HUES6 (cell line): ENCODE data around the gene KLK7.

Experiments used
- H3K27ac ChIP-seq: 2 replicates; pipeline ENCODE4 v1.7.0; 2013; ENCODE audit warnings: low read depth, mild to moderate bottlenecking, low read length, inconsistent platforms
- H3K27me3 ChIP-seq: 2 replicates; pipeline ENCODE4 v1.6.1; 2013; ENCODE audit warnings: low read length; ENCODE audit not compliant: control insufficient read depth, insufficient read depth
- H3K36me3 ChIP-seq: 2 replicates; pipeline ENCODE4 v1.6.1; 2013; ENCODE audit warnings: low read length; ENCODE audit not compliant: control insufficient read depth, insufficient read depth
- H3K4me1 ChIP-seq: 2 replicates; pipeline ENCODE4 v1.6.1; 2013; ENCODE audit warnings: low read length; ENCODE audit not compliant: control insufficient read depth, insufficient read depth
- H3K4me3 ChIP-seq: 2 replicates; pipeline ENCODE4 v1.5.1; 2013; ENCODE audit warnings: low read depth, low read length
- H3K9ac ChIP-seq: one replicate; pipeline ENCODE4 v1.6.1; 2013; ENCODE audit warnings: mild to moderate bottlenecking, low read length
- H3K9me3 ChIP-seq: 2 replicates; pipeline ENCODE4 v1.6.1; 2013; ENCODE audit warnings: low read depth, low read length; ENCODE audit not compliant: control insufficient read depth, insufficient read depth

The KLK7 gene

DNA sequence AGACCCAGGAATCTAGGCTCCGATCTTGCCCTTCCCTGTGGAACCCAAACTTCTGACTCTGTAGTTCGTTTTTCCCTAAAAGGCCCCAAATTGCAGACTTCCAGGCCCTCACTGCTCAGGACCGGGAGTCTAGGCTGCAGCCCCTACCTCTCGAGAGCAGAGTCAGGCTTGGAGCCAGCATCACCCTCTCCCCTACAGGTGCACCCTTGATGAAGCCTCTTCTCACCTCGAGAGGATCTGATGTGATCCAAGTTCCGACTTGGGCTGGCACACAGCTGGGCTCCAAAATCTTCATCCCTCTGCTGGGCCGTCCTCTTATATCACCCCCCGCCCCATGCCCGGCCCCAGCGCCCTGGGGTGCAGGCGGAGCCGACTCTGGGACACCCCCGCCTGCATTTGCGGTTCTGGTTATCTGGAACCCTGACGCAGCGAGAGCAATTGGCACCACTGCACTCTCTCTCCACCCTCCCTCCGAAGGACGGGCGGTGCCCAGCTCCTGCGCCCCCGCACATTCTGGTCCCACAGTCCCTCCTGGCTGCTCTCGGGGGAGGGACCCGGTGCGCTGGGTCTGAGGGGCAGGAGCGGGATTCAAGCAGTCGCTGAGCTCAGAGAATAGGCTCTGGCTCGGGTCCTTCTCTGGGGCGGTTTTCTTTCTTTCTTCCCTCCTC, at the start of gene KLK7:
TSS of gene KLK7 (minus strand) at position 293 of the 668 bp plus-strand sequence. CDS start 1,518 bp downstream, outside the sequence.
- no peak within 1 kb of the TSS for H3K9ac ChIP-seq
- no peaks in the 10 kb centered on the region for H3K36me3 ChIP-seq
- peaks cover 48% of the 10 kb centered on the region for H3K27me3 ChIP-seq
- no peaks in the 10 kb centered on the region; the same call in 1 of the 2 replicates for H3K9me3 ChIP-seq
- H3K27ac ChIP-seq = no peak within 1 kb of the TSS
- H3K4me3 ChIP-seq = peak within 1 kb of the TSS; percentile 52; the same call in 1 of the 2 replicates
- H3K4me1 ChIP-seq = peaks cover 20% of the 10 kb centered on the region; the same call in 1 of the 2 replicates

- peaks cover 8% of the 10 kb centered on the region; the same call in 1 of the 2 replicates for H3K4me1 ChIP-seq
- no peak overlapping the region for H3K9ac ChIP-seq
- H3K27me3 ChIP-seq = no peaks in the 10 kb centered on the region
- no peaks in the 10 kb centered on the region for H3K36me3 ChIP-seq
- H3K4me3 ChIP-seq = no peak overlapping the region
- H3K27ac ChIP-seq = no peak overlapping the region
- no peaks in the 10 kb centered on the region for H3K9me3 ChIP-seq
Measured at GRCh38 chr19:51031880-51032225, 48.1 kb upstream of the KLK7 start.

DNA sequence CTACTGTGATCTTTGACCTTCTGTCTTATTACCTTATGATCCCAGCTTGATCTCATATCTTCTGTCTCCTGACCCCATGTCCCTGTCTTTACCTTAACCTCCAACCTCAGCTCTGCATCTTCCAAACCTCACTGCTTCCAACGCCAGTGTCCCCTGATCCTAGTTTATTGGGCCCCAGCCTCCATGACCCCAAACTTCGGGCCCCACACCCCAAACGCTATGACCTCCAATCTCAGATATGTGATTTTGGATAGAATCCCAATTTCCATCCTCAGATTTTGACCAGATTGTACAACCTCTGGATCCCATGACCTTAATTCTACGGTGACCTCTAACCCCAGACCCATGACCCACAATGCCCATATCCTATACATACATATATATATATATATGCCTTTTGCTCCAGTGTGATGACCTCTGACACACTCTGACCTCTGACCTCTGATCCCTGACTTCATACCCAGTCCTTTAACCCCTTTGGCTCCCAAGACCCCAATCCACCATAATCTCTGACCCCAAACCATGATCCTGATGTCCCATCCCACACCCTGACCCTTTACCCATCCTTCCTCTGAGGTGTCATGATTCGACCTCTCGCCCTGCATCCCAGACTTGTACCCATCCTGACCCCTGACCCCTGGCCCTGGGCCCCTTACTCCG, 47.6 kb upstream of the KLK7 start:
- H3K9me3 ChIP-seq = no peaks in the 10 kb centered on the region
- H3K4me3 ChIP-seq = no peak overlapping the region
- H3K27ac ChIP-seq = no peak overlapping the region

GRCh38 chr19:51030631-51031030, 46.9 kb upstream of the KLK7 start:
- Histone ChIP-seq H3K4me3 (no peak overlapping the region), H3K4me1 (peaks cover 19% of the 10 kb centered on the region), H3K27ac (no peak overlapping the region), H3K9ac (no peak overlapping the region), H3K36me3 (no peaks in the 10 kb centered on the region), H3K27me3 (no peaks in the 10 kb centered on the region), H3K9me3 (no peaks in the 10 kb centered on the region)

More for the DNA sequence above, 47.6 kb upstream of the KLK7 start:
- no peak overlapping the region for H3K9ac ChIP-seq
- H3K4me1 ChIP-seq = peaks cover 11% of the 10 kb centered on the region; the same call in 1 of the 2 replicates
- no peaks in the 10 kb centered on the region for H3K36me3 ChIP-seq
- H3K27me3 ChIP-seq = no peaks in the 10 kb centered on the region

DNA sequence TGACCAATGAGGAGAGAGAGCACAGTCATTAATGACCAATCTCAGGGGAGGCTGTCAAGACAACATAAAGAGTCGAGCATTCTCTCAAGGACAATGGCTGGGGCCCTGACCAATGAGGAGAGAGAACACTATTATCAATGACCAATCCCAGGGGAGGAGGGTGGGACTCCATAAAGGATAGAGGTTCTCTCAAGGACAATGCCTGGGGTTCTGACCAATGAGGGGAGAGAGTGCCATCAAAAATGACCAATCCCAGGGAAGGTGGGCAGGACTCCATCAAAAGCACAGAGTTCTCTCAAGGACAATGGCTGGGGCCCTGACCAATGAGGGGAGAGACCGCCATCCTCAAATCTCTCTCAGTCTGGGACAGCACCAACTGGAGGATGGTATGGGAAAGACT, 46.0 kb upstream of the KLK7 start:
- no peaks in the 10 kb centered on the region for H3K36me3 ChIP-seq
- H3K9me3 ChIP-seq = no peaks in the 10 kb centered on the region

DNA sequence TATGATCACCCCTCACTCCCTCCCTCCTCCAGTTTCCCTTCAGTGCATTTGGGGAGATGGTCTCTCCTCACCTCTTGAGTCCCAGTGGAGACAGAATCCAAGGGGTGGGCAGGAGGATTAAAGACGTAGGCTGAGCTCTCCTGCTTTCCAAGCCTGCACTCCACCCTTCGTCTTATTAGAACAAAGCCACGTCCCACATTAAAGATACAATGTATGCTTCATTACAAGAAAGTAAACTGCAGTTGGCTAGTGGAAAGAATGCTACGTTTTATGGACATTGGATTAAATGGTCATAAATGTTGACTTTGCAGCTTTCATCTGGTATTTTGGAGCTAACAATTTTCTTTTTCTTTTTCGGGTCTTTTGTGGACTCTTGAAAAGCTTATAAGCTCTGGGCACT, 44.2 kb upstream of the KLK7 start:
- no peak overlapping the region for H3K9ac ChIP-seq
- H3K36me3 ChIP-seq = no peaks in the 10 kb centered on the region
- H3K27ac ChIP-seq = no peak overlapping the region
- H3K27me3 ChIP-seq = peaks cover 7% of the 10 kb centered on the region; the same call in 1 of the 2 replicates
- peaks cover 30% of the 10 kb centered on the region for H3K4me1 ChIP-seq
- H3K4me3 ChIP-seq = no peak overlapping the region
- H3K9me3 ChIP-seq = no peaks in the 10 kb centered on the region

More for the DNA sequence above, 46.0 kb upstream of the KLK7 start:
- Histone ChIP-seq H3K4me1 (peaks cover 28% of the 10 kb centered on the region), H3K27ac (no peak overlapping the region), H3K4me3 (no peak overlapping the region), H3K9ac (no peak overlapping the region), H3K27me3 (peaks cover 2% of the 10 kb centered on the region; the same call in 1 of the 2 replicates)

- H3K4me1 ChIP-seq = peaks cover 30% of the 10 kb centered on the region
- H3K9me3 ChIP-seq = no peaks in the 10 kb centered on the region
- no peaks in the 10 kb centered on the region for H3K36me3 ChIP-seq
- H3K4me3 ChIP-seq = no peak overlapping the region
- no peak overlapping the region for H3K9ac ChIP-seq
- no peak overlapping the region for H3K27ac ChIP-seq
- peaks cover 7% of the 10 kb centered on the region; the same call in 1 of the 2 replicates for H3K27me3 ChIP-seq
Measured at GRCh38 chr19:51027126-51027806, 43.5 kb upstream of the KLK7 start.

DNA sequence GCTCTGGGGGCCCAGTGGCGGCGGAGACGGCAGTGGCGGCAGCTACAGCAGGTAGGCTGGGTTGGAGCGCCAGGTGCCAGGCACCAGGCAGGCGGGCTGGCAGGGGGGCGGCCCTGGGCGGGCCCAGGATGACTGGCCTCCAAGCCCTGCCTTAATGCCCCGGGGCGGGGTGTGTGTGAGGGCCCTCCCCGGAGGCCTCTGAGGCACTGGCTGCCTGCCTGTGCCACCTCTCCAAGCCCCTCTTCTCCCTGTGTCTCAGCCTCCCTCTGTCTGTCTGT, 42.8 kb upstream of the KLK7 start, which contains the start of gene KLK11:
TSS of gene KLK11 (minus strand) at position 63 of the 278 bp plus-strand sequence. CDS start 985 bp downstream, outside the sequence.
- peaks cover 30% of the 10 kb centered on the region for H3K4me1 ChIP-seq
- H3K27me3 ChIP-seq = peaks cover 7% of the 10 kb centered on the region; the same call in 1 of the 2 replicates
- H3K9ac ChIP-seq = no peak within 1 kb of the TSS
- H3K4me3 ChIP-seq = no peak within 1 kb of the TSS
- H3K36me3 ChIP-seq = no peaks in the 10 kb centered on the region
- no peaks in the 10 kb centered on the region for H3K9me3 ChIP-seq
- H3K27ac ChIP-seq = no peak within 1 kb of the TSS

DNA sequence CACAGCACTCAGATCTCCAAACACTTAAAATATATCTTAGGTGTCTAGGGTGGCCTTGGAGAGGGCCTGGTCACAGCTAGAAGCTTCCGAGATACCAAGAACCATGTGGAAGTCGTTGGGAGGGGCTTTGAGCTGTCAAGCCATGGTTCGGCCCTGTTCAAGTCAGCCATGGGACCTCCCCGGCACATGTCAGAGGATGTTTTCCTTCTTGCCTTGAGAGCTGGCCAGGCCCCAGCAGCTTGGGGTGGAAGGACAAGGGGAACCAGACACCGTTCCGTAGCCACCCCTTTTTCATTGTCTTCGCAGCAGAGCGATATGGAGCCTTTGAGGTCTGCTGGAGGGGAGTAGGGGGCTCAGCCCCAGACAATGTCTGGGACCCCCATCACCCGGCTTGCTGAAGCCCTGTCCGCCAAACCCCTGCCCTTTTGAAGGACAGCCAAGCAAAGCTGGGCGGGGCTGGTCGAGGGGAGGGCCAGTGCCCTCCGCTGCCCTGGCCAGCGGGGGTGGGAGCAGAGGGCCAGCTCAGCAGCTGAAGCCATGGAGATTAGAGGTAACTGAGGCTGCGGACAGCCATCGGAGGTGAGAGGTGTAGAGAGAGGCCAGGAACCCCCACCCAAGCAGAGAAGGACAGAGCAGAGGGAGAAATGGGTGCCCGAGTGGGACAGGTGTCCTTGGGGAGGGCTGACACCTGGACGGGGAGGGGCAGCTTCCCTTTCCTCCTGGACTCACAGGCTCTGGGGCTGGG, 42.3 kb upstream of the KLK7 start:
- H3K27me3 ChIP-seq = peaks cover 7% of the 10 kb centered on the region; the same call in 1 of the 2 replicates

DNA sequence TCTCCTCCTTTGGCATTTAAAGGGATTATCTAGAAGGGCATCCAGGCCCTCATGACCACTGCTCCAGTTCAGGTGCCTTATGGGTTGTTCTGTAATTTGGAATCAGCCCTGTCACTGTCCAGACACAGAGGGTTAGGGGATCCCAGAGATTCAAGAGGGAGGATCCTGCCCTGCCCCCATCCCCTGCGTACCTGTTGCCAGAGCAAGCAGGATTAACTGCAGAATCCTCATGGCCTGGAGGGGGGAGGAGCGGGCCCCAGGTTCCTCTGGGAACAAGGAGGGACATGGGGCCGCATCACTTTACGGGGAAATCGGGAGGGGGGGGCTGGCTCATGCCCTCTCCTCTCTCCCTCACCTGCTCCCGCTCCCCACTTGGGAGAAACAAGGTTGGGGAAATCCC, 41.7 kb upstream of the KLK7 start:
- H3K9ac ChIP-seq = no peak overlapping the region
- H3K4me3 ChIP-seq = no peak overlapping the region
- H3K27ac ChIP-seq = no peak overlapping the region
- peaks cover 30% of the 10 kb centered on the region for H3K4me1 ChIP-seq
- no peaks in the 10 kb centered on the region for H3K36me3 ChIP-seq
- peaks cover 7% of the 10 kb centered on the region for H3K27me3 ChIP-seq
- H3K9me3 ChIP-seq = no peaks in the 10 kb centered on the region

More for the DNA sequence above, 42.3 kb upstream of the KLK7 start:
- H3K9ac ChIP-seq = no peak overlapping the region
- H3K4me1 ChIP-seq = peaks cover 34% of the 10 kb centered on the region
- no peaks in the 10 kb centered on the region for H3K9me3 ChIP-seq
- no peak overlapping the region for H3K27ac ChIP-seq
- no peaks in the 10 kb centered on the region for H3K36me3 ChIP-seq
- H3K4me3 ChIP-seq = no peak overlapping the region
